CD8-positive, alpha-beta memory T cell (primary cell): ENCODE measurements around the gene CPSF4L. TPM values are rescaled to one million over a fixed set of nuclear protein-coding genes. Genes with fewer than 3 reads are reported as not detected.
A peak's percentile ranks its signal among the peaks of the same experiment; 100 is the strongest.

Experiments
- CTCF ChIA-PET: fragments of 350-600 bp; sonication (Branson Sonifier 250); formaldehyde crosslinking; loops from one replicate; lab custom pipeline; 2021; ENCODE audit warnings: antibody characterized with exemption; lab: Charles Lee
- POLR2A ChIA-PET: fragments of 350-600 bp; sonication (Branson Sonifier 250); formaldehyde crosslinking; loops from one replicate; lab custom pipeline; 2021; ENCODE audit warnings: antibody characterized with exemption; lab: Charles Lee
- DNase-seq, 5 donors: peaks; one replicate each; pipeline versions ENCODE4 v3.0.0 to v3.0.0-alpha.2; 2020 to 2022; ENCODE audit warnings: mixed read lengths in 1 of 5
- H3K27ac ChIP-seq: one replicate; pipeline ENCODE4 v1.7.0; 2013; ENCODE audit warnings: low read depth, mild to moderate bottlenecking, low read length, moderate library complexity
- H3K27me3 ChIP-seq: 2 replicates; pipeline ENCODE4 v1.7.0; 2013; ENCODE audit warnings: low read length, mild to moderate bottlenecking; ENCODE audit not compliant: insufficient read depth, poor library complexity, severe bottlenecking
- H3K36me3 ChIP-seq: 2 replicates; pipeline ENCODE4 v1.7.0; 2013; ENCODE audit warnings: mild to moderate bottlenecking, low read length, moderate library complexity; ENCODE audit not compliant: insufficient read depth
- H3K4me1 ChIP-seq: 2 replicates; pipeline ENCODE4 v1.7.0; 2013; ENCODE audit warnings: mild to moderate bottlenecking, low read length, moderate library complexity; ENCODE audit not compliant: insufficient read depth
- H3K4me3 ChIP-seq: 2 replicates; pipeline ENCODE4 v1.7.0; 2013; ENCODE audit warnings: mild to moderate bottlenecking, low read length
- H3K9me3 ChIP-seq: 2 replicates; pipeline ENCODE4 v1.7.0; 2013; ENCODE audit warnings: mild to moderate bottlenecking, low read length
- H3K27ac Mint-ChIP-seq, 8 donors: one replicate each; pipeline ENCODE4 v1.8.0; 2020 to 2021; ENCODE audit warnings: mixed read lengths in 8 of 8, mild to moderate bottlenecking in 6 of 8, inconsistent platforms in 3 of 8, moderate library complexity in 3 of 8
- H3K27me3 Mint-ChIP-seq, 2 donors: one replicate each; pipeline ENCODE4 v1.8.0; 2020 to 2021; ENCODE audit warnings: mixed read lengths in 2 of 2, mild to moderate bottlenecking in 1 of 2, moderate library complexity in 1 of 2
- H3K36me3 Mint-ChIP-seq, 3 donors: one replicate each; pipeline ENCODE4 v1.8.0; 2020 to 2021; ENCODE audit warnings: mixed read lengths in 3 of 3, inconsistent platforms in 1 of 3, mild to moderate bottlenecking in 1 of 3
- H3K4me1 Mint-ChIP-seq, 3 donors: one replicate each; pipeline ENCODE4 v1.8.0; 2020 to 2021; ENCODE audit warnings: mixed read lengths in 3 of 3, inconsistent platforms in 1 of 3, mild to moderate bottlenecking in 1 of 3
- H3K4me3 Mint-ChIP-seq, 7 donors: one replicate each; pipeline ENCODE4 v1.8.0; 2020 to 2021; ENCODE audit warnings: mixed read lengths in 7 of 7, mild to moderate bottlenecking in 6 of 7, moderate library complexity in 4 of 7, inconsistent platforms in 2 of 7
- H3K9me3 Mint-ChIP-seq, 5 donors: one replicate each; pipeline ENCODE4 v1.8.0; 2020 to 2022; ENCODE audit warnings: mixed read lengths in 5 of 5, mild to moderate bottlenecking in 3 of 5, moderate library complexity in 2 of 5, inconsistent platforms in 1 of 5
- polyA plus RNA-seq: library from polyadenylated mRNA; unstranded; fragments of 300-500 nt; fragmentation: Illumina TruSeq; gene quantifications from one replicate; pipeline ENCODE4 v1.2.3, GENCODE V29; 2021
- total RNA-seq, 2 experiments: library from RNA; stranded (reverse); gene quantifications; one replicate each; pipeline ENCODE4 v1.2.3, GENCODE V29; 2021

CPSF4L gene
- total and polyA plus RNA-seq, 3 experiments from 2014 or later, result not detected

- no peaks in the 10 kb centered on the region for H3K9me3 Mint-ChIP-seq
- peaks cover 22% of the 10 kb centered on the region for H3K4me1 ChIP-seq
- DNase-seq, result no peak
- no peak overlapping the region for H3K4me3 Mint-ChIP-seq
- peak overlapping the region in 5 of 8 donors; percentile 7 to 69 (median 50) for H3K27ac Mint-ChIP-seq
- no peaks in the 10 kb centered on the region for H3K27me3 ChIP-seq
- ChIA-PET CTCF (interaction anchor here (1.0 to 2.4 kb wide), 2 partner anchors 10 kb away, joined by 4 to 6 read pairs; no protein-coding TSS in a partner anchor), POLR2A (no interaction called here)
- no peak overlapping the region for H3K27ac ChIP-seq
- H3K36me3 Mint-ChIP-seq, result peaks cover 3 to 96% (median 30%) of the 10 kb centered on the region in 3 donors
- H3K4me1 Mint-ChIP-seq, result peaks cover 21 to 34% (median 30%) of the 10 kb centered on the region in 3 donors
- H3K27me3 Mint-ChIP-seq, result no peaks in the 10 kb centered on the region
- H3K9me3 ChIP-seq, result no peaks in the 10 kb centered on the region
- peaks cover 74% of the 10 kb centered on the region for H3K36me3 ChIP-seq
- no peak overlapping the region for H3K4me3 ChIP-seq
These were observed 60.2 kb downstream of the CPSF4L start for GRCh38 chr17:73201215-73202069.

GRCh38 chr17:73200476-73200875 lies 61.2 kb downstream of the CPSF4L start:
- Histone ChIP-seq H3K4me3 (no peak overlapping the region), H3K9me3 (no peaks in the 10 kb centered on the region), H3K4me1 (peaks cover 22% of the 10 kb centered on the region), H3K27ac (no peak overlapping the region), H3K27me3 (no peaks in the 10 kb centered on the region), H3K36me3 (peaks cover 66% of the 10 kb centered on the region)
- Mint-ChIP-seq H3K27ac (peak overlapping the region in 3 of 8 donors; percentile 22 to 26 (median 23)), H3K4me1 (peaks cover 24 to 43% (median 37%) of the 10 kb centered on the region in 3 donors), H3K9me3 (no peaks in the 10 kb centered on the region), H3K27me3 (no peaks in the 10 kb centered on the region), H3K36me3 (peaks cover 3 to 94% (median 32%) of the 10 kb centered on the region in 3 donors), H3K4me3 (no peak overlapping the region)
- ChIA-PET CTCF (interaction anchor here (1.0 kb wide), 1 partner anchor 9 kb away, joined by 4 read pairs; no protein-coding TSS in a partner anchor), POLR2A (no interaction called here)
- DNase-seq, result no peak

GRCh38 chr17:73199751-73200317 lies 61.8 kb downstream of the CPSF4L start:
- no peak for DNase-seq
- Histone ChIP-seq H3K4me3 (no peak overlapping the region), H3K27ac (no peak overlapping the region), H3K4me1 (peaks cover 22% of the 10 kb centered on the region), H3K36me3 (peaks cover 60% of the 10 kb centered on the region), H3K9me3 (no peaks in the 10 kb centered on the region), H3K27me3 (no peaks in the 10 kb centered on the region)
- CTCF ChIA-PET, result no interaction called here
- H3K27ac Mint-ChIP-seq, result peak overlapping the region in 3 of 8 donors; percentile 23 to 62 (median 43)
- no peaks in the 10 kb centered on the region for H3K27me3 Mint-ChIP-seq
- POLR2A ChIA-PET, result no interaction called here
- peaks cover 3 to 88% (median 32%) of the 10 kb centered on the region in 3 donors for H3K36me3 Mint-ChIP-seq
- no peak overlapping the region for H3K4me3 Mint-ChIP-seq
- H3K4me1 Mint-ChIP-seq, result peaks cover 24 to 44% (median 42%) of the 10 kb centered on the region in 3 donors
- H3K9me3 Mint-ChIP-seq, result no peaks in the 10 kb centered on the region

GRCh38 chr17:73198930-73199260 lies 62.8 kb downstream of the CPSF4L start:
- CTCF ChIA-PET, result no interaction called here
- H3K36me3 Mint-ChIP-seq, result peaks cover 3 to 82% (median 32%) of the 10 kb centered on the region in 3 donors

More at GRCh38 chr17:73198930-73199260, 62.8 kb downstream of the CPSF4L start:
- Mint-ChIP-seq H3K27ac (peak overlapping the region in 1 of 8 donors; percentile 47), H3K4me1 (peaks cover 25 to 46% (median 41%) of the 10 kb centered on the region in 3 donors), H3K9me3 (no peaks in the 10 kb centered on the region), H3K4me3 (peak overlapping the region in 1 of 7 donors; percentile 40), H3K27me3 (no peaks in the 10 kb centered on the region)
- no peak for DNase-seq
- Histone ChIP-seq H3K4me3 (no peak overlapping the region), H3K36me3 (peaks cover 56% of the 10 kb centered on the region), H3K27me3 (no peaks in the 10 kb centered on the region), H3K27ac (no peak overlapping the region), H3K4me1 (peaks cover 17% of the 10 kb centered on the region), H3K9me3 (no peaks in the 10 kb centered on the region)
- POLR2A ChIA-PET, result no interaction called here

Other genes with a start within 250 kb of the CPSF4L start
- gene SLC39A11, start 169.2 kb downstream of the CPSF4L start, total RNA-seq, result 10 to 100 TPM; 17.2 to 18.5 TPM
- gene SLC39A11, start 169.2 kb downstream of the CPSF4L start, polyA plus RNA-seq, result 13.1 TPM
- gene SSTR2, start 96.9 kb downstream of the CPSF4L start, total RNA-seq, result 1 to 10 TPM in 1 of 2 experiments, under 1 TPM in 1; 0.53 to 1.3 TPM
- gene SSTR2, start 96.9 kb downstream of the CPSF4L start, polyA plus RNA-seq, result not detected
- 10 to 100 TPM; 24.6 to 26.5 TPM for gene COG1, start 68.8 kb downstream of the CPSF4L start, total RNA-seq
- gene COG1, start 68.8 kb downstream of the CPSF4L start, polyA plus RNA-seq, result 24.0 TPM
- under 1 TPM; 0.47 to 0.55 TPM for gene CDC42EP4, start 50.1 kb upstream of the CPSF4L start, total RNA-seq
- 0.29 TPM for gene CDC42EP4, start 50.1 kb upstream of the CPSF4L start, polyA plus RNA-seq